Caki2 (cell line): ENCODE data around the gene GTF2IRD1. TPM values are rescaled to one million over a fixed set of nuclear protein-coding genes. Genes with fewer than 3 reads are reported as not detected.
"Not testable (repeated sequence)": the region's sequence is repeated elsewhere in the genome, so short reads cannot be mapped to it uniquely, and the experiment has no call there.

Source experiments
- DNase-seq: peaks from one replicate; pipeline ENCODE4 v3.0.0-alpha.2; 2015; ENCODE audit warnings: low read depth
- in situ Hi-C: cut with HindIII; loops from 2 replicates; pipeline ENCODE4 v1.10.0; 2016; ENCODE audit warnings: low sequenced_read_pairs, low pct_unique_long_range_greater_than_20kb, mixed read lengths
- total RNA-seq: library from RNA; depleted of rRNA; stranded (reverse); fragments of >200 nt; shearing (Covaris generic); gene quantifications from 2 replicates; pipeline ENCODE4 v1.2.3, GENCODE V29; 2014; ENCODE audit warnings: low replicate concordance

Gene GTF2IRD1
- total RNA-seq, 1 experiment from 2014 or later = 33.4 TPM

DNA sequence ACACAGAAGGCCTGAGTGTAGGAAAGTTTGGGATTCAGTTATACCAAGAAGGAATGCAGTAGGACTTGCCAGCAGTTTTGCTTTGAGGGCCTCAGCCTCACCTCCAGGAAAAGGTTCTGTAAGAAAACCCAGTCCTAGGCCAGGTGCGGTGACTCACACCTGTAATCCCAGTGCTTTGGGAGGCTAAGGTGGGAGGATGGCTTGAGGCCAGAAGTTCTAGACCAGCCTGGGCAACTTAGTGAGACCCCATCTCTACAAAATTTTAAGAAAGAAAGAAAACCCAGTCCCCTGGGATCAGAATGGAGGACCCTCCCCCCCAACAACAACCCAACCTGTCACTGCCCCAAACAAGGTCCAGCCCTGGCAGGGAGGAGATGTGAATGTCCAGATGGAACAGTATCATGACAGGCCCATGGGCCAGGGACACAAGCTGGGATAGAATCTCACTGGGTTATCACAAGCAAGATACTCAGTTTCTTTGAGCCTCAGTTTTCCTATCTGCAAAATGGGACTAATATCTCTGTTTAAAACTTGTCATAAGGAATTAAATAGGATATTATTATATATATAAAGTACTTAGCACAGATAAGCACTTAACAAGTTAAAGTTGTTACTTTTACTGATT is 68.7 kb downstream of the GTF2IRD1 start:
- in situ Hi-C loops = no loop called here
- no peak for DNase-seq

DNA sequence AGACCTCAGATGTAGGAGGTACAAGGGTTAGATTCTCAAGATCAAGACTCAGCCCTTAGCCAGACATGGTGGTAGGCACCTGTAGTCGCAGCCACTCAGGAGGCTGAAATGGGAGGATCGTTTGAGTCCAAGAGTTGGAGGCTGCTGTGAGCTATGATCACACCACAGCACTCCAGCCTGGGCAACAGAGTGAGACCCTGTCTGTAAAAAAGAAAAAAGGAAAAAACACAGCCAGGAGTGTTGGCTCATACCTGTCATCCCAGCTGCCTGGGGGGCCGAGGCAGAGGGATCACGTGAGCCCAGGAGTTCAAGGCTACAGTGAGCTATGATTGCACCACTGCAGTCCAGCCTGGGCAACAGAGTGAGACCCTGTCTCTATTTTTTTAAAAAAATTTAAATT is 69.3 kb downstream of the GTF2IRD1 start:
- in situ Hi-C loops = no loop called here
- DNase-seq = no peak

DNA sequence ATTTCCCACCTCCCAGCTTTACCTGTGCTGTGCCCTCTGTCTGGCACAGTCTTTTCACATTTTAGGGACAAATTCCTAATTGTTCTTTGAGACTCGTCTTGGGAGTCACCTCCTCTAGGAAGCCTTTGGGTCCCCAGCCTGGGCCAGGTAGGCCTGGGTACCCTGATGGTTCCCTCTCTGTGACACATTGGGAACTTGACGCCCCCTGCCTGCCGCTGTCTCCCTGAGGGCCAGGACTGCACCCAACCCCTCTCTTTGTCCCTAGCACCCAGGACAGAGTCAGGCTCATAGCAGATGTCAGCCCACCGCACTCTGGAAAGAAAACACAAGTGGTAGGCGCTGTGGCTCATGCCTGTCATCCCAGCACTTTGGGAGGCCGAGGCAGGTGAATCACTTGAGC is 71.4 kb downstream of the GTF2IRD1 start:
- in situ Hi-C loops = no loop called here
- DNase-seq = no peak

DNA sequence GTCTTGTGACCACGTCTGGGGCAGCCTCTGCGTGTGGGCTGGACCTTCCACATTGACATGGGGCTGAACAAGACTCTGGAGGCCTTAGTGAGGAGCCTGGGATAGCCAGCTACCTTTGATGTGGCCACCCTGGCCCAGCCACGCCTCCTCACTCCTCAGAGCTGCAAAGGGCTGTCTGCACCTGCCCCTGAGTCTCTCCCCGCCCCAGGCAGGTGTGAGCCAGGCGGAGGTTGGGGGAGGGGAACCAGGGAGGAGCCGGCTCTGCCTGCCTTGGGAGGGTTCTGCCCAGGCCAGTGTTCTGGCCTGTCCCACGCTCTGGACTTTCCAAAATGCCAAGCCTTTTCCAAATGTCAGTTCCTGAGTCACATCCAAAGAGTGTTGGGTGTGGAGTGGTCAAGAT is 72.2 kb downstream of the GTF2IRD1 start:
- in situ Hi-C loops = no loop called here
- no peak for DNase-seq

DNA sequence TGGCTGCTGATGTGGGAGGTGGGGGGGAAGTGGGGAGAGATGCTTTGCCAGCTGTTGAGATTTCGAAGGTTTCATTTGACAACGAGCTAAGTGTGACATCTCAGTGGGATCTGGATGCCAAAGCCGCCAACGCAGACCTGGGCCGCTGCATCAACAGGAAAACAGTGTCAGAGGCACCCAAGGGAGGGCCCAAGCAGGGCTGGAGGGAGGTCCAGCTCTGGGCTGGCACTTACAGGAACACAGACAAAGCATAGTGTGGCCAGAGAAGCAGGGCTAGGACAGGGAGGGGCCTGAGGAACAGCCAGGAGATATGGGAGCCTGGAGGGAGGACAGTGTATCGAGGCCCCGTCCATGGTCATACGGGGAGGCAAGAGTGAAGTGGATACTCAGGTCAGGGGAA is 73.1 kb downstream of the GTF2IRD1 start:
- no peak for DNase-seq
- in situ Hi-C loops = no loop called here

DNA sequence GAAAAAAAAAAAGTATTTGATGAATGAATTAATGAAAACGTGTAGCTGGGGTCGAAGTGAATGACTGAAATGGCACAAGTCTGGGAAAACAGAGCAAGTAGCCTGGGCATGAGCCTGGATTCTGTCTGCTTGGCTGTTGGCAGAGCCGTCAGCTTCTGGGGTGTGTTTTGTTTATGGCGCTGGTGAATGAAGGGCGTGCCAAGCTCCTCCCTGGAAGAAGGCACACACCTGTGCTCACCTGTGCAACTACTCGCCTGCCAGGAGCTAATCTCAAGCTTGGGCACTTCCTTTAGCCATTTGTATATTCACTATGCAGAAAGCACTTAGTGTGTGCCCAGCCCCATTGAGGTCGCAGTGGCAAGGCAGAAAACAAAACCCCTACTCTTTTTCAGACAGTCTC is 74.1 kb downstream of the GTF2IRD1 start:
- in situ Hi-C loops = no loop called here
- DNase-seq = no peak

DNA sequence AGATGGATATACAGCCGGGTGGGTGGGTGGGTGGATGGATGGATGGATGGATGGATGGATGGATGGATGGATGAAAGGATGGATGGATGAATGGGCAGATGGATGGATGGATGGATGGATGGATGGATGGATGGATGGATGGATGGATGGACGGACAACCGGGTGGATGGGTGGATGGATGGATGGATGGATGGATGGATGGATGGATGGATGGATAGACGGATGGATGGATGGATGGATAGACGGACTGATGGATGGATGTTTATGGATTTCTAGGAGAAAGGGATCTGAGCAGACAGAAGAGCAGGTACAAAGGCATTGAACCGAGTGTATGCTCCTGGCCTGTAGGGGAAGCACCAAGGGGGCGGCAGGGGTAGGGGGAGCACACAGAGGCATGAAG is 75.1 kb downstream of the GTF2IRD1 start:
- in situ Hi-C loops, DNase-seq: not testable (repeated sequence)

DNA sequence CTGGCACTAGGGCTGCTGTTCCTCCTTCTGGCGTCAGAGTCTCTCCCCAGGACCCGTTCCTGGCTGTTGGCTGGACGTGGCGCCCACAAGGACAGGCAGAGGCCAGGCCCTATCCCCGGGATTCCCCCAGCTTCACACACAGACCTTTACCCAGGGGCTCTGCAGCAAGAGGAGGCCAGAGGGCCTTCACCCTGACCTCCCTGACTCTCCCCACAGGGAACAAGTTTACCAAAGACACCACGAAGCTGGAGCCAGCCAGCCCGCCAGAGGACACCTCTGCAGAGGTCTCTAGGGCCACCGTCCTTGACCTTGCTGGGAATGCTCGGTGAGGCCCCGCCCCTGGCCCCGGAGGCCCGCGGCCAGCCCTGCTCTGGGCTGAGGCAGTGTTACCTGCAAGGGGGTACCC is 82.2 kb downstream of the GTF2IRD1 start:
- DNase-seq = no peak
- in situ Hi-C loops = no loop called here

DNA sequence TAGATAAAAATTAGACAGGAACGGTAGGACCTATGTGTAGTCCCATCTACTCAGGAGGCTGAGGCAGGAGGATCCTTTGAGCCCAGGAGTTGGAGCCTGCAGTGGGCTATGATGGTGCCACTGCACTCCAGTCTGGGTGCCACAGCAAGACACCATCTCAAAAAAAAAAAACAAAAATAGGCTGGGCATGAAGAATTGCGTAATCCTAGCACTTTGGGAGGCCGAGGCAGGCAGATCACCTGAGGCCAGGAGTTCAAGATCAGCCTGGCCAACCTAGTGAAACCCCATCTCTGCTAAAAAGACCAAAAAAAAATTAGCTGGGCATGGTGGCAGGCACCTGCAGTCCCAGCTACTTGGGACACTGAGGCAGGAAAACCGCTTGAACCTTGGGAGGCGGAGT is 88.2 kb downstream of the GTF2IRD1 start:
- DNase-seq, in situ Hi-C loops: not testable (repeated sequence)

DNA sequence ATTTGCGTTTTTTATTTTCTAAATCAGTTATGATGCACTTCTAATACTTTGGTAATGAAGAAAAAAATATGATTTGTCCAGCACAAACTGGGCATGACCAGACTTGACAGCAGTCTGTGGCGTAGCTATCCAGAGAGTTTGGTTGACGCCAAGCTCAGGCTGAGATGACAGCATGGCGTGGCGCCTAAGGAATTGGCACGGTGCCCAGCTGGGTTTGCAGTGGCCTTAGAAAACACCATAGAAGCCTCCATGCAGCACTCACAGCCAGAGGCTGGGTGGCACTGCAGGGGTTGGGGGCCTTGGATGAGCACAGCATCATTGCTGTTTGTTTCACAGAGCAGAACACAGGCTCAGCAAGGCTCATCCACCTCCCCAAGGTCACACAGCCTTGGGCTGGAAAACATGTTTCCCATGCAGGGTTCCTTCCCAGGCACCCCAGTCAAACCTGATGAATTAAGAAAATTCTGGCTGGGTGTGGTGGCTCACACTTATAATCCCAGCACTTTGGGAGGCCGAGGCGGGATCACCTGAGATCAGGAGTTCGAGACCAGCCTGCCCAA is 88.9 kb downstream of the GTF2IRD1 start:
- no peak for DNase-seq
- in situ Hi-C loops = no loop called here

DNA sequence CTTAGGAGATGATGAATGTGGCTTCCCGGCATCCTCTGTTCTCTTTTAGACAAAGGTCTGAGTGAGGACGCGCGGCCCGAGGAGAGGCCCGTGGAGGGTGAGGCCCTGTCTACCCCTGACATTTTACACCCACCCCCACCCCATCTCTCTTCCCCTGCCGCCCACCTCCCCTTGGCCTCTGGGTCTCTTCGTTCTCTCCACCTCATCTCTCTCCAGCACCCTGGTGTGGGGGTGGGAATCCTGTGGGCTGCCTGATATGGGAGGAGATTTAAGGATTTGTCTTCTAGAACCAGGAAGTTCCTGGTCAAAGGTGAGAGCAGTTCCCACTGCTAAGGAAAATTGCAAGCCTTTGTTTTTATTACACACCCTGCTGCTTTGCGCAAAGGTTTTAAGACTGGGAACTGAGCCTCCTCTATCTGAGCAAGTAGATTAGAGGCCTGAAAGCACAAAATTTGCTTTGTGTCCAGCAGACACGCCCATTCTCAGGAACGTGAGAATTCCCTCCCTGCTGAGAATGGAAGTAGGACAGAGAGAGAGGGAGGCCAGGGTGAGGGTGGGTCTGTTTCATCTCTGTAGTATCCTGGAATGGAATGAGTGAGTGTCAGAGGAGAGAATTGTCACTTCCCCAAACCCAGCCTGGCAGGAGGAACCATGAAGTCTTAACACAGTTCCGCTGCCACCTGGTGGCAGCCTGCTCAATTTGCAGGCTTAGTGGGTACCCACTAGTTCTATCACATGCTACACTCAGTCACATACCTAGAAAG is 91.2 kb downstream of the GTF2IRD1 start:
- in situ Hi-C loops = no loop called here
- no peak for DNase-seq

DNA sequence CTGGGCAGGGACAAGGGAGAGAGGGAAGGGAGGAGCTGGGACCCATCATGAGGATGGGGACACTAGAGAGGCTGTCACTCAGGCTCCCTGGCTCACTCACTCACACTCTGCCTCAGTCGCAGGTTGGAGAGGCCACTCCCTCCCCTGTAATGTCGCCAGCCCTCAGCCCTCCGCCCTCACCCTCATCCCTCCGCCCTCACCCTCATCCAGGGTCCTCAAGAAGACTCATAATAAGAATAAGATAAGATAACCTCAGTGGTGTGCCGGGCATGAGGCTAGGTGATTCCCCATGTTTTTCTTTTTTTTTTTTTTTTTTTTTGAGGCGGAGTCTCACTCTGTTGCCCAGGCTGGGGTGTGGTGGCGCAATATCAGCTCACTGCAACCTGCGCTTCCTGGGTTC is 92.2 kb downstream of the GTF2IRD1 start:
- in situ Hi-C loops = no loop called here
- DNase-seq = no peak

DNA sequence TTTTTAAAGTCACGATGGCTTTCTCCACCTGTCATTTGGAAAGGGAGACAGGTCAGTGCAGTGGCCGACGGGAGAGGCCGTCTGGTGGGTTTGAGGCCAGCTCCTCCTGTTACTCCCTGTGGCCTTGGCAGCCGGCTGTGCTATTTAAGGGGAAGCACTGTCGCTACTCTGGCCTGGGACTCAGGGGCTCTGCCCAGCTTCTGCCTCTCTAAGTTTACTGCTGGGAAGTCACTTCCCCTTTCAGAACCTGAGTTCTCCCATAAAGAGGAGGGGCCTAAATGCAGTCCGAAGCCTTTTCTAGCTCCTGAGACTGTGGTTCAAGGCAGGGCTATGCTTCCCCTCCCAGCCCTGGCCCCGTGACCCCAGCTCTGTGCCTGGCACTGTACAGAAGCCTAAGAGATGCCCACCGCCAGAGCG is 99.9 kb downstream of the GTF2IRD1 start:
- in situ Hi-C loops, DNase-seq: not testable (repeated sequence)

DNA sequence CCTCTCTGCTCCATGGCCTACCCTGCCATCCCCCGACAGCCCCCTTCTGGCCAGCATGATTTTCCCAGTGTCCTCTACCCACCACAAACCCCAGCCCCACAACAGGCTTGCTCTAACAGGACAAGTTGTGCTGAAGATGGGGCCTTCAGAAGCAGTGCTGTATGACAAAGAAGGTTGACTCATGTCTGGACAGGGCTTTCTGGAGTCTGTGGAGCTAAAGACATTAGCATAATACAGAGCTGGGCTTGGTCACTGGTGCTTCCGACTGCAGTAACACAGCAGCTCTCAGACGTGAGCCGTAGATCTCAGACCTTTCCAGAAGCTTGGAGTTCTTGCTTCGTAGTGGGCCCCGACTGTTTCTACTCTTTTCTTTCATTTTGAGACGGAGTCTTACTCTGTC is 100.5 kb downstream of the GTF2IRD1 start:
- in situ Hi-C loops = no loop called here
- no peak for DNase-seq

DNA sequence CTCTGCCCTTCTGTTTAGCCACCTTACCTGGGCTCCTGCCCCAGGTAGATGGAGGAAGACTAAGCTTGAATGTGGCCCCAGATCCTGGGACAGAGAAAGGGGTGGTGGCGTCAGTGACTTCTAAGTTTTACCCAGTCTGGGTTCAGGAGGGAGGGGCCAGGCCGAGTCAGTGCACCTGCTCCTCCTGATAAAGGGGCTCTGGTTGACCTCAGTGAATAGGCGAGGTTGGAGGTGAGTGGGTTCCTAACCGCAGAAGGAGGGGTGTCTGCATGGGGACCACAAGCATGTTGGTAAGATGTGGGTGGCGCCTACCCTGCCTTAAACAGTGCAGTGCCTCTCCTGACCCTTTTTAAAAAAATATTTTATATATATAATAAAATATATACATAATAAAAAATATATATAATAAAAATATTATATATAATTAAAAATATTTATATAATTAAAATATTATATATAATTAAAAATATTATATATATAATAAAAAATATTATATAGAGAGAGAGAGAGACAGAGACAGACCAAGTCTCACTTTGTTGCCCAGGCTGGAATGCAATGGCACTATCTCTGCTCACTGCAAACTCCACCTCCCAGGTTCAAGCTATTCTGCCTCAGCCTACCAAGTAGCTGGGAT is 106.5 kb downstream of the GTF2IRD1 start:
- DNase-seq = no peak
- in situ Hi-C loops = no loop called here

DNA sequence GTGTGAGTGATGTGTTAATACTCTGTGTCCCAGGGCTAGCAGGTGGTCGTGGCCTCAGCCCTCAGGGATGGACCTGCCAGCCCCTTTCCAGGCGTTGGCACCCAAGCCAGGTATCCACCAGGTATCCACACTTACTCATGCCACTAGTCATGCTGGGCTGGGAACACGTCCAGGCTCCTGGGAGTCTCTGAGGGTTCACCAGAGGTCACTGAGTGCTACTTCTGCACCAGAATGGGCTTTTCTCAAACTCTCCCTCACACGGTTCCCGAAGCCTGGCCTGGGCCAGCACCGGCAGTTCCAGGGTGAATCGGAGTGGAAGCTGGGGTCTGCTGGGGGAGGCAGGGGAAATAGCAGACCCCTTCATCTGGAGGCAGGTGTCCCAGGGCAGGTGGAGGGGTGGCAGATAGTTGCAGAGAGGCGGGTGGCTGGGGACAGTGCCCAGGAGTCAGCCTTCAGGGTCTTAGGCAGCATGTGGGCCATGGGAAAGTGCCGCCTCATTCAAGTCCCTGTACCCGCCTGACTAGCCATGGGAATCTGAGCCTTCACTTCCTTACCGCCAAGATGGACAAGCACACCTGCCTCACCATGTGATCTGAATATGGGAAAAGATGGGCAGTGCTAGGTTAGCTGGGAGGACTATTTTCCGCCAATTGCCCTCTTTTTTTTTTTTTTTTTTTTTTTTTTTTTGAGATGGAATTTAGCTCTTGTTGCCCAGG is 108.3 kb downstream of the GTF2IRD1 start:
- in situ Hi-C loops = no loop called here
- peak; percentile 36 for DNase-seq

DNA sequence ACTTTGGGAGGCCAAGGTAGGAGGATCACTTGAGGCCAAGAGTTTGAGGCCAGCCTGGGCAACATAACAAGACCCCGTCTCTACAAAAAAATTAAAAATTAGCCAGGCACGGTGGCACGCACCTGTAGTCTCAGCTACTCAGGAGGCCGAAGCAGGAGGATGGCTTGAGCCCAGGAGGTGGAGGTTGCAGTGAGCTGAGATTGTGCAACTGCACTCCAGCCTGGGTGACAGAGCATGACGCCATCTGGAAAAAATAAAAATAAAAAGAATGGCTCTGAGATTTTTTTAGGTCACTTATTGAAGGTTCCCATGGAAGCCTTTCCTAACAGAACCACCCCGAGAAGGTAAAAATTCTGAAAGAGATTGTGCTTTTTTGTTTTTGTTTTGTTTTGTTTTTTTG is 109.9 kb downstream of the GTF2IRD1 start:
- DNase-seq, in situ Hi-C loops: not testable (repeated sequence)

DNA sequence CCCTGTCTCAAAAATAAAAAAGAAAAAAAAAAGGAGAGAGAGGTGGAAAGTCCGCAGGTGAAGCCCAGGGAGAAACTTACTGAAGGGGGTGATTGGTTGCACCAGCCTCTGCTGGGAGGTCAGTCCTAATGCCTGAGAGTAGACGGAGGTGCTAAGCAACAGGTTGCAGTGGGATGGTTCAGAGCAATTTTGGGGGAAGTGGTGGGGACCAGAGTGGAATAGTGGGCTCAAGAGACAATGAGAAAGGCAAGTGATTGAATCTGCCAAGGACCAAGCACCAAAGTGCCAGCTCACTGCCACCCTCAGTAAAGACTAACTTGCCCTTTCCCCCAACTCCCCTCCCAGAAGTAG is 113.6 kb downstream of the GTF2IRD1 start:
- DNase-seq = no peak
- in situ Hi-C loops = no loop called here

DNA sequence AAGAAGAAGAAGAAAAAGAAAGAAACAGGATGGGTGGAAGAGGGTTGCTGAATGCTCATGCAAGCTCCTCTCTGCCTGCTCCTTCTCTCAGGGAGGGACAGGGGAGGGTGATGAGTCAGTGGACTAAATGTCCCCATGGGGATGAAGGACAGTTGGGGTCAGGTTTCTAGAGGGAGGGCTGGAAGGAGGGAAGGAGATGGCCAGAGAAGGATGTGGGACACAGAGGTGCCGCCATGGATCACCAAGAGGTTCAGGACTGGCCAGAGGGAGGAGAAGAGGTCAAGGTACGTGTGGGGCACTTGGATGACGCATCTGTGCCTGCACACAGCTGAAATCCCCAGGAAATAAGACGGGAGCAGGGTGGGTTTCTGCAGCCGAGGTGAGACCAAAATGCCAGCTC is 115.0 kb downstream of the GTF2IRD1 start:
- peak; percentile 83 for DNase-seq
- in situ Hi-C loops = no loop called here
